GM12878 (cell line): ENCODE data around the gene PRRX1. TPM values are rescaled to one million over a fixed set of nuclear protein-coding genes. Genes with fewer than 3 reads are reported as not detected.

Source experiments
- BCLAF1 ChIP-seq: fragments of 450-650 bp; IDR thresholded peaks from 2 replicates; pipeline ENCODE4 v1.6.1; 2017; ENCODE audit warnings: antibody characterized with exemption, mild to moderate bottlenecking, moderate library complexity
- HDAC6 ChIP-seq: fragments of 200-600 bp; sonication (generic); IDR thresholded peaks from one replicate; pipeline ENCODE4 v1.8.0; 2017; ENCODE audit warnings: antibody characterized with exemption; ENCODE audit not compliant: unreplicated experiment
- HDGF ChIP-seq: fragments of 450-650 bp; IDR thresholded peaks from 2 replicates; pipeline ENCODE4 v1.6.1; 2016; ENCODE audit warnings: antibody characterized with exemption
- NFYB ChIP-seq: IDR thresholded peaks from 2 replicates; pipeline ENCODE4 v1.6.1; 2011; ENCODE audit warnings: low read depth, mild to moderate bottlenecking, low read length, improper control_type of control experiment, moderate library complexity; ENCODE audit not compliant: insufficient read depth
- PAX5 ChIP-seq: IDR thresholded peaks from 2 replicates; pipeline ENCODE4 v1.6.1; 2011; ENCODE audit warnings: low read depth, low read length, borderline replicate concordance
- RAD51 ChIP-seq: fragments of 450-650 bp; IDR thresholded peaks from 2 replicates; pipeline ENCODE4 v1.6.1; 2016; ENCODE audit warnings: moderate library complexity, mild to moderate bottlenecking, inconsistent platforms
- RB1 ChIP-seq: fragments of 450-650 bp; formaldehyde crosslinking; IDR thresholded peaks from 2 replicates; pipeline ENCODE4 v1.6.1; 2017; ENCODE audit warnings: mild to moderate bottlenecking, borderline replicate concordance
- RELA ChIP-seq: fragments of 450-650 bp; IDR thresholded peaks from 2 replicates; pipeline ENCODE4 v1.8.0; 2014; ENCODE audit warnings: borderline replicate concordance; ENCODE audit not compliant: partially characterized antibody
- REST ChIP-seq: IDR thresholded peaks from 2 replicates; pipeline ENCODE4 v1.6.1; 2012; ENCODE audit warnings: mild to moderate bottlenecking, low read depth, low read length
- TCF7 ChIP-seq: IDR thresholded peaks from 2 replicates; pipeline ENCODE4 v1.6.1; 2014; ENCODE audit warnings: antibody characterized with exemption, borderline replicate concordance
- ZNF217 ChIP-seq: fragments of 450-650 bp; IDR thresholded peaks from 2 replicates; pipeline ENCODE4 v1.6.1; 2017; ENCODE audit warnings: antibody characterized with exemption, mild to moderate bottlenecking
- ZNF592 ChIP-seq: fragments of 450-650 bp; IDR thresholded peaks from 2 replicates; pipeline ENCODE4 v1.6.1; 2017; ENCODE audit warnings: mild to moderate bottlenecking, moderate library complexity
- polyA plus RNA-seq, 11 experiments: library from polyadenylated mRNA; depleted of rRNA in 4 of 11; unstranded in 6 of 11; stranded (reverse) in 5 of 11; fragments of >200 nt; fragmentation: Nextera tagmentation in 4 of 11; fragmentation: Illumina TruSeq in 1 of 11; extraction: Ambion mirVana in 4 of 11; extraction: Trizol in 1 of 11; gene quantifications; 1 replicate in 1 of 11; 2 replicates in 10 of 11; pipeline versions ENCODE4 v1.2.1 to v1.2.3, GENCODE V29; 2011 to 2016; ENCODE audit warnings: inconsistent platforms in 2 of 11, missing spikeins in 2 of 11, low read depth in 1 of 11
- total RNA-seq, 4 experiments: library from RNA; depleted of rRNA in 3 of 4; stranded (reverse); fragments of >200 nt in 3 of 4; fragmentation: Illumina TruSeq in 1 of 4; extraction: Trizol in 1 of 4; gene quantifications; 2 replicates each; pipeline versions ENCODE4 v1.2.1 to v1.2.3, GENCODE V29; 2013 to 2021
- TF ChIP-seq, protein P1 (sequence below): fragments of 450-650 bp; IDR thresholded peaks from 2 replicates; pipeline ENCODE4 v1.6.1; 2017; ENCODE audit warnings: mild to moderate bottlenecking, low read depth, inconsistent platforms; ENCODE audit not compliant: poor library complexity, severe bottlenecking
- TF ChIP-seq, protein P2 (sequence below): fragments of 450-650 bp; IDR thresholded peaks from 2 replicates; pipeline ENCODE4 v1.6.1; 2017; ENCODE audit warnings: low read depth, mild to moderate bottlenecking, moderate library complexity

The PRRX1 gene
- total and polyA plus RNA-seq, 10 of the 15 experiments (the other 5 are each of a cell fraction or from before 2014, with no cell fraction given), result 0.42 to 64.6 (median 1.5) TPM

DNA sequence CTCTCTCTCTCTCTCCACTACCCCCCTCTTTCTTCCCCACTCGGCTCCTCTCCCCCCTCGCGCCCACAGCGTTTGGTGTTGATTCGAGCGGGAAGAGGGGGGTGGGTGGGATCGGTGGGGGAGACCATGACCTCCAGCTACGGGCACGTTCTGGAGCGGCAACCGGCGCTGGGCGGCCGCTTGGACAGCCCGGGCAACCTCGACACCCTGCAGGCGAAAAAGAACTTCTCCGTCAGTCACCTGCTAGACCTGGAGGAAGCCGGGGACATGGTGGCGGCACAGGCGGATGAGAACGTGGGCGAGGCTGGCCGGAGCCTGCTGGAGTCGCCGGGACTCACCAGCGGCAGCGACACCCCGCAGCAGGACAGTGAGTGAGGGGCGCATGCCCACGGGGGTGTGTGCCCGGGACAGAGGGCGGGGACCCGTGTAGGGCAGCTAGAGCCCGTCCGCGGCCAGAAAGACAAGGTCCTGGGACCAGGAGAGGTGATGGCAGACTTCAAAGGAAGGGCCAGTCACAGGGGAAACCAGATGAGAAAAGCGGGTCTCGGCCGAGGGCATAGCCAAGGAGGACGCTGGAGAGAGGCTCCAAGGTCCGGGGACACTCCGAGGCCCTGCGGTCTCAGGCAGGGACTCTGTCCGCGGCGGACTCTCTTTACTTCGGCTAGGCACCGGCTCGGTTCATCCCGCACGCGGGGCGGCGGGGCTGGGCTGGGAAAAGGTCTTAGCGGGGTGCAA, at the start of gene PRRX1 (continued):
- TF ChIP-seq PAX5 (no peak), TCF7 (no peak), REST (no peak), BCLAF1 (no peak), ZNF217 (no peak), HDAC6 (no peak), RELA (no peak), HDGF (no peak), ZNF592 (no peak), RB1 (no peak), RAD51 (no peak), NFYB (no peak)
- TF ChIP-seq, protein P1, sequence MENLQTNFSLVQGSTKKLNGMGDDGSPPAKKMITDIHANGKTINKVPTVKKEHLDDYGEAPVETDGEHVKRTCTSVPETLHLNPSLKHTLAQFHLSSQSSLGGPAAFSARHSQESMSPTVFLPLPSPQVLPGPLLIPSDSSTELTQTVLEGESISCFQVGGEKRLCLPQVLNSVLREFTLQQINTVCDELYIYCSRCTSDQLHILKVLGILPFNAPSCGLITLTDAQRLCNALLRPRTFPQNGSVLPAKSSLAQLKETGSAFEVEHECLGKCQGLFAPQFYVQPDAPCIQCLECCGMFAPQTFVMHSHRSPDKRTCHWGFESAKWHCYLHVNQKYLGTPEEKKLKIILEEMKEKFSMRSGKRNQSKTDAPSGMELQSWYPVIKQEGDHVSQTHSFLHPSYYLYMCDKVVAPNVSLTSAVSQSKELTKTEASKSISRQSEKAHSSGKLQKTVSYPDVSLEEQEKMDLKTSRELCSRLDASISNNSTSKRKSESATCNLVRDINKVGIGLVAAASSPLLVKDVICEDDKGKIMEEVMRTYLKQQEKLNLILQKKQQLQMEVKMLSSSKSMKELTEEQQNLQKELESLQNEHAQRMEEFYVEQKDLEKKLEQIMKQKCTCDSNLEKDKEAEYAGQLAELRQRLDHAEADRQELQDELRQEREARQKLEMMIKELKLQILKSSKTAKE, result no peak
- TF ChIP-seq, protein P2, sequence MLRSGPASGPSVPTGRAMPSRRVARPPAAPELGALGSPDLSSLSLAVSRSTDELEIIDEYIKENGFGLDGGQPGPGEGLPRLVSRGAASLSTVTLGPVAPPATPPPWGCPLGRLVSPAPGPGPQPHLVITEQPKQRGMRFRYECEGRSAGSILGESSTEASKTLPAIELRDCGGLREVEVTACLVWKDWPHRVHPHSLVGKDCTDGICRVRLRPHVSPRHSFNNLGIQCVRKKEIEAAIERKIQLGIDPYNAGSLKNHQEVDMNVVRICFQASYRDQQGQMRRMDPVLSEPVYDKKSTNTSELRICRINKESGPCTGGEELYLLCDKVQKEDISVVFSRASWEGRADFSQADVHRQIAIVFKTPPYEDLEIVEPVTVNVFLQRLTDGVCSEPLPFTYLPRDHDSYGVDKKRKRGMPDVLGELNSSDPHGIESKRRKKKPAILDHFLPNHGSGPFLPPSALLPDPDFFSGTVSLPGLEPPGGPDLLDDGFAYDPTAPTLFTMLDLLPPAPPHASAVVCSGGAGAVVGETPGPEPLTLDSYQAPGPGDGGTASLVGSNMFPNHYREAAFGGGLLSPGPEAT, result no peak
